Activated B cell treated with CpG ODN at 0.5 μM for 24 hours (primary cell): ENCODE data around the gene AGBL1. TPM values are rescaled to one million over a fixed set of nuclear protein-coding genes. Genes with fewer than 3 reads are reported as not detected.
"Not testable (repeated sequence)": the region's sequence is repeated elsewhere in the genome, so short reads cannot be mapped to it uniquely, and the experiment has no call there.

Experiments
- ATAC-seq: fragments of 200-7000 bp; cut with Tn5 transposase; one replicate; pipeline ENCODE4 v1.10.0; 2021; ENCODE audit warnings: low read depth, mild to moderate bottlenecking, moderate library complexity
- CTCF ChIA-PET: fragments of 350-600 bp; sonication (Branson Sonifier 250); formaldehyde crosslinking; loops from one replicate; lab custom pipeline; 2021; ENCODE audit warnings: antibody characterized with exemption; lab: Charles Lee
- POLR2A ChIA-PET: fragments of 350-600 bp; sonication (Branson Sonifier 250); formaldehyde crosslinking; loops from one replicate; lab custom pipeline; 2021; ENCODE audit warnings: antibody characterized with exemption; lab: Charles Lee
- DNase-seq: peaks from one replicate; pipeline ENCODE4 v3.0.0; 2022
- H3K27ac Mint-ChIP-seq: one replicate; pipeline ENCODE4 v1.8.0; 2020; ENCODE audit warnings: mixed read lengths
- H3K27me3 Mint-ChIP-seq: one replicate; pipeline ENCODE4 v1.8.0; 2021; ENCODE audit warnings: mixed read lengths
- H3K36me3 Mint-ChIP-seq: one replicate; pipeline ENCODE4 v1.8.0; 2021; ENCODE audit warnings: low read depth, mixed read lengths
- H3K4me1 Mint-ChIP-seq: one replicate; pipeline ENCODE4 v1.8.0; 2021; ENCODE audit warnings: mixed read lengths
- H3K4me3 Mint-ChIP-seq: one replicate; pipeline ENCODE4 v1.8.0; 2020; ENCODE audit warnings: mild to moderate bottlenecking, mixed read lengths
- H3K9me3 Mint-ChIP-seq: one replicate; pipeline ENCODE4 v1.8.0; 2020; ENCODE audit warnings: mixed read lengths
- intact Hi-C: fragments of 100-400 bp; cut with micrococcal nuclease; formaldehyde crosslinking; loops from one replicate; pipeline ENCODE4 v1.15.1; 2024
- total RNA-seq: library from RNA; stranded (reverse); gene quantifications from 2 replicates; pipeline ENCODE4 v1.2.3, GENCODE V29; 2022
- TF ChIP-seq, protein P1 (sequence below): fragments of 200-600 bp; IDR thresholded peaks from one replicate; pipeline ENCODE4 v1.8.0; 2022; ENCODE audit warnings: antibody characterized with exemption, mild to moderate bottlenecking

Gene AGBL1
- total RNA-seq, 1 donor from 2014 or later, result not detected

DNA sequence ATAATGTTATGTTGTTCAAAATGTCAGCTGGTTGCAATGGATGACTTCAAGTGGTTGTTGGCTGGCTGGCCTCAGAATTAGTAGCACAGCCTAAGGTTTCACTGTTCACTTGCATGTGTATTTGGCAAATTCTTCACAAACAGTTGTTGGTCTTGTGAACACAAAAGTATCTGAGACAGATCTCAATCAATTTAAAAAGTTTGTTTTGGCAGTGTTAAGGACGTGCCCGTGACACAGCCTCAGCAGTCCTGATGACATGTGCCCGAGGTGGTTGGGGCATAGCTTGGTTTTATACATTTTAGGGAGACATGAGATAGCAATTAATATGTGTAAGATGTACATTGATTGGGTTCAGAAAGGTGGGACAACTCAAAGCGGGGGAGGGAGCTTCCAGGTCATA is 436.0 kb downstream of the AGBL1 start:
- Mint-ChIP-seq H3K36me3 (no peaks in the 10 kb centered on the region), H3K4me3 (no peak overlapping the region), H3K4me1 (no peaks in the 10 kb centered on the region), H3K9me3 (no peaks in the 10 kb centered on the region), H3K27ac (no peak overlapping the region), H3K27me3 (no peaks in the 10 kb centered on the region)
- ATAC-seq (no peak), DNase-seq (no peak)
- ChIA-PET CTCF (no interaction called here), POLR2A (no interaction called here)
- intact Hi-C loops, result no loop called here
- TF ChIP-seq, protein P1, sequence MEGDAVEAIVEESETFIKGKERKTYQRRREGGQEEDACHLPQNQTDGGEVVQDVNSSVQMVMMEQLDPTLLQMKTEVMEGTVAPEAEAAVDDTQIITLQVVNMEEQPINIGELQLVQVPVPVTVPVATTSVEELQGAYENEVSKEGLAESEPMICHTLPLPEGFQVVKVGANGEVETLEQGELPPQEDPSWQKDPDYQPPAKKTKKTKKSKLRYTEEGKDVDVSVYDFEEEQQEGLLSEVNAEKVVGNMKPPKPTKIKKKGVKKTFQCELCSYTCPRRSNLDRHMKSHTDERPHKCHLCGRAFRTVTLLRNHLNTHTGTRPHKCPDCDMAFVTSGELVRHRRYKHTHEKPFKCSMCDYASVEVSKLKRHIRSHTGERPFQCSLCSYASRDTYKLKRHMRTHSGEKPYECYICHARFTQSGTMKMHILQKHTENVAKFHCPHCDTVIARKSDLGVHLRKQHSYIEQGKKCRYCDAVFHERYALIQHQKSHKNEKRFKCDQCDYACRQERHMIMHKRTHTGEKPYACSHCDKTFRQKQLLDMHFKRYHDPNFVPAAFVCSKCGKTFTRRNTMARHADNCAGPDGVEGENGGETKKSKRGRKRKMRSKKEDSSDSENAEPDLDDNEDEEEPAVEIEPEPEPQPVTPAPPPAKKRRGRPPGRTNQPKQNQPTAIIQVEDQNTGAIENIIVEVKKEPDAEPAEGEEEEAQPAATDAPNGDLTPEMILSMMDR, result no peak

DNA sequence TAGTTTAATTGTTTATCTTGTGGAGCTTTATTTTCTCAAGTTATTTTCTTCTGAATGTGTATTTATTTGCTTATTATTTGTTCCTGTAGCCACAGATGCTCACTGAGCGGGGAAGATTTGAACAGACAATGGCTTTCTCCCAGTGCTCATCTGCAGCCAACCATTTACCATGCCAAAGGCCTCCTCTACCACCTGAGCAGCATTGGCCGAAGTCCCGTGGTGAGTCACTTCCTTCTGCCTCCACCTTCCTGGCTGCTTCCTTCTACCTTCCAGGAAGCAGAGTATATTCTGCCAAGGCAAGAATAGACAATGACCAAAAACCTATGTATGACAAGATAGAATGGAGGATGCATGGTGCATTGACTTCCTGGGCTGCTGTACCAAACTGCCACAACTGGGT is 443.1 kb downstream of the AGBL1 start:
- DNase-seq, result no peak
- ChIA-PET POLR2A (no interaction called here), CTCF (no interaction called here)
- H3K27me3 Mint-ChIP-seq, result no peaks in the 10 kb centered on the region
- H3K36me3 Mint-ChIP-seq, result no peaks in the 10 kb centered on the region
- ATAC-seq, result no peak
- intact Hi-C loops, result no loop called here
- H3K27ac Mint-ChIP-seq, result no peak overlapping the region
- H3K4me3 Mint-ChIP-seq, result no peak overlapping the region
- peaks cover 8% of the 10 kb centered on the region for H3K9me3 Mint-ChIP-seq
- no peaks in the 10 kb centered on the region for H3K4me1 Mint-ChIP-seq
- TF ChIP-seq, protein P1, result no peak

GRCh38 chr15:86526938-86527690 is 447.4 kb downstream of the AGBL1 start:
- intact Hi-C loops, result no loop called here
- no peaks in the 10 kb centered on the region for H3K27me3 Mint-ChIP-seq
- ChIA-PET POLR2A (no interaction called here), CTCF (no interaction called here)
- H3K36me3 Mint-ChIP-seq, result no peaks in the 10 kb centered on the region
- no peaks in the 10 kb centered on the region for H3K4me1 Mint-ChIP-seq
- H3K4me3 Mint-ChIP-seq, result no peak overlapping the region
- TF ChIP-seq, protein P1, result no peak
- H3K27ac Mint-ChIP-seq, result no peak overlapping the region
- ATAC-seq, result no peak
- no peak for DNase-seq
- H3K9me3 Mint-ChIP-seq, result peaks cover 9% of the 10 kb centered on the region

GRCh38 chr15:86528094-86528493 is 448.4 kb downstream of the AGBL1 start:
- ATAC-seq, CTCF ChIA-PET, H3K9me3 Mint-ChIP-seq, POLR2A ChIA-PET, intact Hi-C loops, H3K4me1 Mint-ChIP-seq, DNase-seq, H3K27ac Mint-ChIP-seq, H3K27me3 Mint-ChIP-seq, H3K36me3 Mint-ChIP-seq, H3K4me3 Mint-ChIP-seq: not testable (repeated sequence)

GRCh38 chr15:86538141-86538540 is 458.5 kb downstream of the AGBL1 start:
- H3K4me3 Mint-ChIP-seq, result no peak overlapping the region
- H3K9me3 Mint-ChIP-seq, result peaks cover 2% of the 10 kb centered on the region
- H3K4me1 Mint-ChIP-seq, result no peaks in the 10 kb centered on the region
- TF ChIP-seq, protein P1, result no peak
- H3K27ac Mint-ChIP-seq, result no peak overlapping the region
- ATAC-seq, result no peak
- intact Hi-C loops, result no loop called here
- DNase-seq, result no peak
- POLR2A ChIA-PET, result no interaction called here
- H3K27me3 Mint-ChIP-seq, result no peaks in the 10 kb centered on the region
- CTCF ChIA-PET, result no interaction called here
- no peaks in the 10 kb centered on the region for H3K36me3 Mint-ChIP-seq
